Activated T-cell treated with anti-CD3 and anti-CD28 coated beads, Interleukin-2, amount 50 U/mL, for 1 hour (primary cell): Measurements from ENCODE around the gene FCN2.

Source experiments
- DNase-seq: peaks from one replicate; pipeline ENCODE4 v3.0.0-alpha.2; 2020

The FCN2 gene

DNA sequence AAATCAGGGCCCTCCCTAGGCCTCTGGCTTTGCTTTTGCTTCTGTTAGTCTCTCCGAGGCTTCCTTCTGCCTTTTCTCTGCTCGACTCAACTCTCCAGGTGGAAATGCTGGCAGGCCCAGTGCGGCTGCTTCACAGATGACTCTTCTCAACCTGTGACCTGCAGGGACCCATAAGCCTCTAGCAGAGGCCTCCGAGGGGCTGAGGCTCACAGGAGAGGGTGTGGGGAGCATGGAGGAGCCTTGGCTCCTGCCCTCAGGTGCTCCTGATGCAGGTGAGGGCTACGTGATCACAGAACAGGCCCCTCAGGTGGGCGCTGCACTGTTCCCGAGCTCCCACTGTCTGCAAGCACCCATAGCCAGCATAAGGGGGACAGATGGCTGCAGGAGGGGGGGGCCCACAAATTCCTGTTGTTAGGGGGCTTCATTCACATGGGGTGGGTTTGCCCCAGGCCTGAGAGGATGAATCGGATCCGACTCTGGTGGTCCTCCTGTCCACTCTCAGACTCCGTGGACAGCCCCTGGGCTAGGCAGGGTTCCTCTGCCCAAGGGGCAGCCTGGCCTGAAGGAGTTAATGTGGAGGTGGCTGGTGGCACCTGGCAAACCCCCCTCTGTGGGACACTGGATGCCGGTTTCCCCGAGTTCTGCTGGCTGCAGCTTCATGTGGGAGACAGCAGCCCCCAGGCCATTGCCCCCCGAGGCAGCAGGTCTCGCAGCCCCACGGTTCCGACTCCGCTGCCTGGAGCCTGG is 10.9 kb upstream of the FCN2 start:
- no peak for DNase-seq

GRCh38 chr9:134870301-134870694 is 10.3 kb upstream of the FCN2 start:
- no peak for DNase-seq

GRCh38 chr9:134870746-134871662 is 9.6 kb upstream of the FCN2 start:
- no peak for DNase-seq

DNA sequence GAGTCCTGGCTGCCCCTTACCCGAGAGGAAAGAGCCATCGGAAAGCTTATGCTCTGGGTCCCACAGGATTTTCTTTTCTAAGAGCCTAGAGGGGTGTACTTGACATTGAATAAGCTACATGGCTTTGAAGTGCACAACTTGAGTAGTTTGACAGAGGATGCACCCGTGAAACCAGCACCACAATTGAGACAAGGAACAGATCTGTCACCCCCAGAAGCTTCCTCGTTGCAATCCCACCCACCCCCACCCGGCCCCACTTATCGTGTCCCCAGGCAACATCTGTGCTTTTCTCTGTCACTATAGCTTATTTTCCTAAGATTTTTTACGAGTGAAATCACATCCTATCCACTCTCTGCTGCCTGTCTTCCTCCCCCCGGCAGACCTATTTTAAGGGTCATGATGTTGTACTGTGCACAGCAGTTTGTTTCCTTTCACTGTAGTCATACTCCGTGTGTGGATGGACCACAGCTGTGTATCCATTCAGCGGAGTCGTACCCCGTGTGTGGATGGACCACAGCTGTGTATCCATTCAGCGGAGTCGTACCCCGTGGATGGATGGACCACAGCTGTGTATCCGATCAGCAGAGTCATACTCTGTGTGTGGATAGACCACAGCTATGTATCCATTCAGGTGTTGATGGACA is 8.8 kb upstream of the FCN2 start:
- DNase-seq = no peak

DNA sequence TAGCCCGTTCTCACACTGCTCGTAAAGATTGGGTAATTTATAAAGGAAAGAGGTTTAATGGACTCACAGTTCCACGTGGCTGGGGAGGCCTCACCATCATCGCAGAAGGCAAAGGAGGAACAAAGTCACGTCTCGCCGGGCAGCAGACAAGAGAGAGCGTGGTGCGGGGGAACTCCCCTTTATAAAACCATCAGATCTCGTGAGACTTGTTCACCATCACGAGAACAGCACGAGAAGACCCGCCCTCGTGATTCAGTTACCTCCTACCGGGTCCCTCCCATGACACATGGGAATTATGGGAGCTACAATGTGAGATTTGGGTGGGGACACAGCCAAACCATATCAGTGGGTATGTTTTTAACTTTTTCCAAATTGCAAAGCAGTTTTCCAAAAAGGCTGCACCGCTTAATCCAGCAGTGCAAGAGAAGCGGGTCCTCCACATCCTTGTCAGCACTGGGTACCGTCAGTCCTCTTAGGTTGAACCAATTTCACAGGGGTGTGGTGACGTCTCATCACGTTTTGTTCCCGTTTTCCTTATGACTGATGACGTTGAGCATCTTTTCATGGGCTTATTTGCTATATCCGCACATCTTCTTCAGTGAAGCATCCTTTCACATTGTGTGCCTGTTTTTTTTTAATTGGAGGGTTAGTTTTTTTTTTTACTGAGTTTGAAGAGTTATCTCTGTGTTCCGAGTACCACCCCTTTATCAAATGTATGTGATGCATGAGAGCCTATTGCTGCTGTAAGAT is 8.0 kb upstream of the FCN2 start:
- DNase-seq = no peak

DNA sequence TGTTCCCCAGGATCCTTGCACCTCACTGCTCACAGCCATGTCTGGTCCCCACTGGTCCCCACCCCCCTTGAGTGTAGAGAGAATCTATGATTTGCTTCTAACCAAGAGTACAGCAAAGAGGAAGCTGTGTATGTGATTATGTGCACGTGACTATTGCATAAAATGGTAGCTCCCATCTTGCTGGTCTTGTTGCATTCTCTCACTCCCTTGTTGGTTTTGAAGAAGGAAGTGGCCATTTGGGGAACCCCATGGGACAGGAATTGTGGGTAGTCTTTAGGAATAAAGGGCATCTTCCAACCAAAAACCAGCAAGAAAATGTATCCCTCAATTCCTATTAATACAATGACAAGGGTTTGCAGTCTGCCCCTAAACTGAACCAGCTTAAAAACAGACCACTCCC is 5.2 kb upstream of the FCN2 start:
- DNase-seq = no peak

- DNase-seq = no peak
Measured at GRCh38 chr9:134877541-134877940, 3.1 kb upstream of the FCN2 start.

GRCh38 chr9:134879664-134880483 is 736 bp upstream of the FCN2 start:
- DNase-seq = no peak

GRCh38 chr9:134881313-134881670 is 682 bp downstream of the FCN2 start:
- no peak for DNase-seq

DNA sequence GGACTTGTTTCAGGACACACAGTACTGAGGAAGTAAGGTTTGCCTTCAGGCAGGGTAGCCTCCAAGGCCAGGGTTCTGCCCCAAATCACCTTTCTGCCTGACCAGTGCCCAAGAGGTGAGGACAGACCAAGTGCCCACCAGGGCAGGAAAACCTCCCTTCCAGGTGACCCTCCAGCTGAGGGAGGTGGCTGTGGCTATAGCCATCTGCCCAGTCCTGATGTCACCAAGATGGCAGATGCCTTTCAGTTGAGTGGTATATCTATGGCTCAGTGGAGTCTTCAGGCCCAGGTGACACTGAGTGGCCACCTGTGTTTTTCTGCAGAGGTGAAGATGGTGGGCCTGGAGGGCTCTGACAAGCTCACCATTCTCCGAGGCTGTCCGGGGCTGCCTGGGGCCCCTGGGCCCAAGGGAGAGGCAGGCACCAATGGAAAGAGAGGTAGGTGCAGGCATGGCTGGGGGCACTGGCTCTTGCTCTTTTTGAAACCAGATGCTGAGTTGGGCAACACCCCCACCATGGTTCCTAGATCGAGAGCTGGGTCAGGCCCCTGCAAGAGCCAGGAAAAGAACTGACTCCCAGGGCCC is 1.7 kb downstream of the FCN2 start:
- no peak for DNase-seq

GRCh38 chr9:134883040-134883782 is 2.6 kb downstream of the FCN2 start:
- no peak for DNase-seq

DNA sequence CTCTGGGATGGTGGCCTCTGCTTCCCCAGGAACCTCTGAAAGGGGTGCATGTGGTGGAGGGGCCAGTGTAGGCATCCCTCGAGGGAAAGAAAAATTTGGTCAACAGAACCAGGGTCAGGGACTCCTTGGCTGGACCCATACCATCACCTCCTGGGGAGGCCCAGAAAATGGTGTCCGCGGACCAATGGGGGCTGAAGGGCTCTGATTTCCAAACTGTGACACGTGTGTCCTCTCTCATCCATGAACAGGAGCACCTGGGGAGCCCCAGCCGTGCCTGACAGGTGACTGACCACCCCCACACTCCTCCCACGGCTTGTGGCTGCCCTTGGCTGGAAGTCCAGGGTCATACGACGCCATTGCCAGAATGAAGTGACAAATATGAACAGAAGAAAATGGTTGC is 3.9 kb downstream of the FCN2 start:
- no peak for DNase-seq

GRCh38 chr9:134885001-134885678 is 4.5 kb downstream of the FCN2 start:
- DNase-seq = no peak

DNA sequence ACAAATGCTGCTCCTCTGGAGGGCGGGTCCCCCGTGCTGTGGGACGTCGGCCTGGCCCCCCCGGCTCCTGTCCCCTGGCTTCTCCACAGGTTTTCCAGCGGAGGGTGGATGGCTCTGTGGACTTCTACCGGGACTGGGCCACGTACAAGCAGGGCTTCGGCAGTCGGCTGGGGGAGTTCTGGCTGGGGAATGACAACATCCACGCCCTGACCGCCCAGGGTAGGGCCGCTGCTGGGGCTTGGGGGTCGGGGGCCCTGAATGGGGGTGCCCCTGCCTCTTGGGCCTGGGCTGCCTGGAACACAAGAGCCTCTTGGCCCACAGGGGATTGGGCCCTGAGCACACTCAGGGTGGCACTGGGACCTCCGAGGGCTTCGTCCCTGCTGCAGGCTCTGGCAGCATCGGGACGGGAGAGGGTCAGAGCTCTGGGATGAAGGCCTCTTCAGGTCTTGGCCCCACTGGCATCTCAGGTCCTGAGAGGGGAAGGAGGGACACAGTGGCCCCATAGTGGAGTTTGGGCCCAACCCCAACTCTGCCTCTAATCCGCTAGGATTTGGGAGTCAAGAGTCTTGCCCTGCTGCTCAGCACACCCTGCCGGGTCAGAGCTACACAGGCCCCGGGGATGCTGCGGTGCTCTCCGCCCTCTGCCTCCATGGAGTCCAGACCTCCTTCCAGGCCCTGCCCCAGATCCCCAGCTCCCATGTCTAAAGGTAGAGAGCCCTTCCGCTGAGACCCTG is 5.2 kb downstream of the FCN2 start:
- DNase-seq = no peak

GRCh38 chr9:134886413-134886913 is 5.9 kb downstream of the FCN2 start:
- no peak for DNase-seq

- DNase-seq = no peak
Measured at GRCh38 chr9:134887219-134887618, 6.6 kb downstream of the FCN2 start.

DNA sequence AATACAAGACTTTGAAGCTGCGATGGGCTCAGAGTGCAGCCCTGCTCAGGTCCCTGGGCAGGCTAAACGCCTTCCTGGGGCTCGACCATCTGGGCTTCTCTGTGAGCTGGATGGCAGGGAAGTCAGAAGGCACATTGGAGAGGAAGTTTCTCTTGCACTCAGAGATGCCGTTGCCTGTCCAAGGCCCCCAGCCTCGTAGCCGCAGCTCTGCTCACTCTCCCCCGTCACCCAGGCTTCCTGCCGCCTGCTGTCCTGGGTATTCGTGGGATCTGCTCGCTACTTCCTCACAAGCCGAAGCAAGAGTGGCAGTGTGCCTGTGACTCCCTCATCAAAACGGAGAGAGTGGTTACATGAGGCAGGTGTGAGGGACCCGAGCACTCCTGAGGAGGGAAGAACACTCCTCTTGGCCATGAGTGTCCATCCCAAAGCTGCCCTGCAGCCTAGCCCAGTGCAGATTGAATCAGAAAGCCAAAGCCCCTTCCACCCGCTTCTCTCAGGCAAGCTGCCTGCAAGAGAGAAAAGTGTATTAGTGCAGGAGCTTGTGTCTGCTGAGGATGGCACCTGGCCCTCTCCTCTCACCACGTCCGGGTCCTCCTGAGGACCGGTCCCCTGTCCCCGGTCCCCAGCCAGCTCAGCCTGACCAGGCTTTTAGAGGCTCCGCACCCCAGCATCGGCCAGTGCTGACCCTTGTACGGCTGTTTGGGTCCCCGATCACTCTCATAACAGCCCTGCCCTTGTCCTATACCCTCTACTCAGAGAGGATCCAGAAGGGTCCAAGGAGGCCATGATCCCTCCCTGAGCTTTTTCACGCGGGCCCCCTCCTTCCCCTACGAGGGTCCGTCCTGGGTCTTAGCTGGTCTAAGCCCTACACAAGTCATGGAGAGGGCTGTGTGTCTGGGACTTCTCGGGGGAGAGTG is 7.3 kb downstream of the FCN2 start:
- DNase-seq = no peak

GRCh38 chr9:134888603-134889190 is 8.1 kb downstream of the FCN2 start:
- no peak for DNase-seq
